HG02943 (cell line): ENCODE measurements around the gene PITPNM3.

Experiments
- ATAC-seq: cut with Tn5 transposase; IDR thresholded peaks from one replicate; pipeline ENCODE4 v1.9.1; 2021; ENCODE audit warnings: mild to moderate bottlenecking, low read depth, moderate library complexity; ENCODE audit not compliant: unreplicated experiment

PITPNM3 gene

GRCh38 chr17:6554871-6555330 lies 1.5 kb downstream of the PITPNM3 start:
- ATAC-seq: no peak

DNA sequence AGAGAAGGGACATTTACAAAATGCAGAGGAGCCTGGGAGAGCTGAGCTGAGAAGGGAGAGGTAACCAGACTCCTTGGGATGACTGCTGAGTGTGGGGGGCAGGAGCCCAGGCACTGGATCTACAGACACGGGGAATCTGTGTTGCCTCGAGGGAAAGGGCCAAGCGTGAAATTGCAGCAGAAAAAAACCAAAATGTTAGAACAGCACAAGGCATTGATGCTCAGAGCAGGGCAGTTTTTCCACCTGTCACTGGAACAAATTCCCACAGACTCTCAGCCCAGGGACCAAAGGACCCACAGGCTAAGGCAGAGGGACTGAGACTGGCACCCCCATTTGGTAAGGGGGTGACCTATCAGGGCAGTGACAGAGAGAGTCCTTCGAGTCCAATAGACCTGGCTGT lies 2.0 kb downstream of the PITPNM3 start:
- ATAC-seq: no peak

- no peak for ATAC-seq
Observed at GRCh38 chr17:6551869-6552531, 4.4 kb downstream of the PITPNM3 start.

- no peak for ATAC-seq
Observed at GRCh38 chr17:6551356-6551755, 5.0 kb downstream of the PITPNM3 start.

- no peak for ATAC-seq
Observed at GRCh38 chr17:6549384-6550036, 6.8 kb downstream of the PITPNM3 start.

DNA sequence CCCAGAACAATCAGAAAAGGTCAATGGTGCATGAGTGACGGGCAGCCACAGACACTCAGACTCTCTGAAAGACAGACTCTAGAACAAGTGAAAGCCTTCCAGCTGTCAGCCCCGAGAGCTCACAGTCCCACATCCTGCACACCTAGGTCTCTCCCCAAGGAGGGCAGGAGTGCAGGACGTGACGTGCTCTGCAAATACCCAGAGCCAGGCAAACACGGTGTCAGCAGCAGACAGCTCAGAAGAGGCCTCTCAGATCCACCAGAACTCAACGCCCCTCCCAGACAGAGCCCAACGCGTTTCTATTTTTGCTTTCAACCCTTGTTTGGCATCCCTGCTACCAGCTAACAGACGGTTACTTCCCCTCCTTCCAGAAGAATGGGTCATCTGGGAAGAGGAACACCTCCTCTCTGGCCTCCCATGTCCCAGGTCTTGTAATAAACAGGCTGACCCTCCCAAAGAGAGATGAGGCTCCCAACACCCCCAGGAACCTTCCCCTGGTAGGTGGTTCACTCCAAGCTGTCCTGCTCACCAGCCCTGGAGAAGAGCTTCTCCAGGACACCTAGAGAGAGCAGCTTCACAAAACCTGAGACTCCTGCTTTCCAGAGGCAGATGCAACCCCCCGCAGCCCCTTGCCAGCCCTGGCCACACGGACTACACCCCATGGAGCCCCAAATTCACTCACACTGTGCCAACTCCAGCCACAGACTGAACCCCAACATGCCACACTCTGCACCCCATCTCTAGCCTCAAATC lies 7.6 kb downstream of the PITPNM3 start:
- ATAC-seq: no peak

DNA sequence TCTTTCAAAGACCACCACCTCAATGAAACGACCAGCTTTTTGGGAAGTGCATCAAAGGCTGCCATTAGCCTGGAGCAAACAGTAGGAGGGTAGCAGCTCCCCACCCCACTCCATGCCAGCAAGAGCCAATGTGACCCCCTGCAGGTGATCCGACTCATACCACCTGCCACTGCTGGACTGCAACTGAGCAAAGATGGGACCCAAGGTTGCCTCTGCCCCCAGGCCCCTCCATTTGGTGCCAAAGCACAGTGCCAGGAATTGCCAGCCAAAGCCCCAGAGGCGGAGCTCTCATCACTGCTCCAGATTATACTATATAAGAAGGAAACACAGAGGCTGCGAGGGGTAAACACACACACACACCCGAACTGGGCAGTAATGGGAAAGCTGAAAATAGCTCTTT lies 8.3 kb downstream of the PITPNM3 start:
- no peak for ATAC-seq

GRCh38 chr17:6547336-6547735 lies 9.0 kb downstream of the PITPNM3 start:
- no peak for ATAC-seq

- no peak for ATAC-seq
Observed at GRCh38 chr17:6546069-6546718, 10.2 kb downstream of the PITPNM3 start.

GRCh38 chr17:6545291-6545690 lies 11.1 kb downstream of the PITPNM3 start:
- no peak for ATAC-seq

GRCh38 chr17:6544011-6544370 lies 12.4 kb downstream of the PITPNM3 start:
- ATAC-seq: no peak

DNA sequence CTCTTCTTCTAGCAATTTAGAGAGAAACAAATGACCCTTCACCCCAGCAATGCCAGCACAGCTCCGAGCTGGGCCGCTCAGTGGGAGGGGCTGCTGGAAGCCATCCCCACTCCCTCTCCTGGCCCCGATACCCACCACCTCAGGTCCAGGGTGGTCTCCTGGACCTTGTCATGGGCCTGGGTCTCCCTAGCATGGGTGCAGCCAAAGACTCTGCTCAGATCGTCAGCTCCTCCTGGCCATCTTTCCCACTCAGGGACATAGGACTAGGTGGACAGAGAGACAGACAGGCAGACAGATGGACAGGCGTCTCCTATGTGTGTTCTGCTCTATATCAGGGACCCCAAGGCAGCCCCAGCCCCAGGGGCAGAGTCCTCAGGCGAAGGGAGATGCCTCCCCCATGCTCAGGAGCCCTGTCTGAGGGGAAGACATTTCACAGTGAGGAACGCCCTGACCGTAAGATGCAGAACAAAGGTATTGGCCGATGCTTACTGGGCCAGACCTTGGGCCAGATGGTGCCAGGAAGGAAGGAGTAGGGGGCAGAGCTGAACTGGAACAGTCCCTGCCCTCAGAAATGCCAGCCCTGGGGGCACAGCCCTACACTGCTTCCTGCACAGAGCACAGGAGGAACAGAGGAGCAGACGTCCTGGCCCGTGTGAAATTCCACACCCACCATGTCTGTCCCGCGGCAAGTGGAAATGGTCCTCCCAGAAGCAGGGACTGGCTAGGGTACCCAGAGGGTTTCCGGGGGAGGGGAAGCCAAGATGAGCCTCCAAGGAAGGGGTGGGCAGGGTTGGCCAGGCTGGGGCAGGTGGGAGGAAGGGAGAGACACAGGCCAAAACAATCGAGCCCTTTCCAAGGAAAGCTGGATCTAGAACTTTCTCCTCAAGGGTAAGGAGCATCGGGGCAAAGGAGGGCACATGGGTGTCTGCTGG lies 13.0 kb downstream of the PITPNM3 start:
- ATAC-seq: no peak

DNA sequence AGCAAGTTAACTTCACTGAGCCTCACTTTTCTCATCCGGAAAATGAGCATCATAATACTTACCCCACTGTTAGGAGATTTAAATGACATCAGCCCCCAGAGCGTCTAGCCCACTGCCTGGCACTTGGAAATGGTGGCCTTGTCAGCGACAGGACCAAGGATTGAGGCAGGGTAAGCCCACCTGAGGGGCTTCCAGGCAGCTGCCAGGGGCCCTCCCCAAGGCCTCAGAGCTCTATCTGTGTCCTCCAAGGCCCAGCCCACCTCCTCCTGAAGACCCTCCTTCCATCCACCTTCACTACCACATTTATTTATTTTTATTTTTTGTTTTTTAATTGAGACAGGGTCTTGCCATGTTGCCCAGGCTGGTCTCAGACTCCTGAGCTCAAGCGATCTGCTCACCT lies 13.8 kb downstream of the PITPNM3 start:
- no peak for ATAC-seq

GRCh38 chr17:6541886-6542285 lies 14.5 kb downstream of the PITPNM3 start:
- no peak for ATAC-seq

- ATAC-seq: no peak
Observed at GRCh38 chr17:6539871-6540270, 16.5 kb downstream of the PITPNM3 start.

- no peak for ATAC-seq
Observed at GRCh38 chr17:6536566-6537065, 19.7 kb downstream of the PITPNM3 start.

- ATAC-seq: no peak
Observed at GRCh38 chr17:6536053-6536452, 20.3 kb downstream of the PITPNM3 start.

GRCh38 chr17:6534846-6535514 lies 21.4 kb downstream of the PITPNM3 start:
- no peak for ATAC-seq

DNA sequence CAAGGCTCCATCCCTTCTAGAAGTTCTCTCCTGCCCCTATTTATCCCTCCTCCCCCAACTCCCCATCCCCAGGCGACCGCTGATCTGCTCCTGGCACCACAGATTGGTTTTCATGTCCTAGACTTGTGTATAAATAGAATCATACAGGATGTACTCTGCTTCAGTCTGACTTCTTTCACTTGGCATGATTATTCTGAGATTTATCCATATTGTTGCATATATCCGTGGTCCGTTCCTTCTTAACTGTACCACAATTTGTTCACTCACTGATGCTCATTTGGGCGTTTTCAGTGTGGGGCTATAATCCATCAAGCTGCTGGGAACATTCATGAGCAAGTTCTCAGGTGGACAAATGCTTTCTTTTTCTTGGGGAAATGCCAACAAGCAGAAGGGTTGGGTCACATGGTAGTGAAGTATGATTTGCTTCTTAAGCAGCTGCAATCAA lies 23.9 kb downstream of the PITPNM3 start:
- no peak for ATAC-seq
